ENCODE data around the gene LRRFIP1. TPM values are rescaled to one million over a fixed set of nuclear protein-coding genes. Genes with fewer than 3 reads are reported as not detected.

The LRRFIP1 gene
- total and polyA plus RNA-seq, 10 of the 15 experiments (the other 5 are each of a cell fraction or from before 2014, with no cell fraction given): 36.2 to 120 (median 74.3) TPM

DNA sequence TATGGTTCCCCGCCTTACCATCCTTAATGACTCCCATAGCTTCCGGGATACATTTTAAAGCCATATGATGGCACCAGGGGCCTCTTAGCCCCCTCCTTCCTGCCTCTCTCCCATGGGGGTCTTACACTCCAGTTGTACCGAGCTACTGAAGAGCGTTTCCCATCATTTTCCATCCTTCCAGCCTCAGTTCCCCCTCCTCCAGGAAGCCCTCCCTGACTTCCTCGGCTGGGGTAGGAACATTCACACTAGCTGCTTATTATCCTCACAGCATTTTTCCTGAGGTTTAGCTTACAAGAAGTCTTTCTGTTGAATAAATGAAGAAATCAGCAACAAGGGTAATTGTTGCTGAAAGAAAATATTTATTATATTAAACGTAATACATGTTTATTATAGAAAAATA lies 41.1 kb downstream of the LRRFIP1 start:
- ATAC-seq: no peak
- peaks cover 0 to 5% of the 10 kb centered on the region in 2 experiments; a peak in 2 of 4 replicates for H3K27me3 ChIP-seq (replicated peaks in 1 of 2; ENCODE audit: control insufficient read depth in 2 of 2, insufficient read depth in 2 of 2, low read length in 1 of 2)
- no peak for TF ChIP-seq POLR2AphosphoS5 (IDR thresholded peaks at IDR 0.05; ENCODE audit: low read length)
- TF ChIP-seq, protein P1, sequence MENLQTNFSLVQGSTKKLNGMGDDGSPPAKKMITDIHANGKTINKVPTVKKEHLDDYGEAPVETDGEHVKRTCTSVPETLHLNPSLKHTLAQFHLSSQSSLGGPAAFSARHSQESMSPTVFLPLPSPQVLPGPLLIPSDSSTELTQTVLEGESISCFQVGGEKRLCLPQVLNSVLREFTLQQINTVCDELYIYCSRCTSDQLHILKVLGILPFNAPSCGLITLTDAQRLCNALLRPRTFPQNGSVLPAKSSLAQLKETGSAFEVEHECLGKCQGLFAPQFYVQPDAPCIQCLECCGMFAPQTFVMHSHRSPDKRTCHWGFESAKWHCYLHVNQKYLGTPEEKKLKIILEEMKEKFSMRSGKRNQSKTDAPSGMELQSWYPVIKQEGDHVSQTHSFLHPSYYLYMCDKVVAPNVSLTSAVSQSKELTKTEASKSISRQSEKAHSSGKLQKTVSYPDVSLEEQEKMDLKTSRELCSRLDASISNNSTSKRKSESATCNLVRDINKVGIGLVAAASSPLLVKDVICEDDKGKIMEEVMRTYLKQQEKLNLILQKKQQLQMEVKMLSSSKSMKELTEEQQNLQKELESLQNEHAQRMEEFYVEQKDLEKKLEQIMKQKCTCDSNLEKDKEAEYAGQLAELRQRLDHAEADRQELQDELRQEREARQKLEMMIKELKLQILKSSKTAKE (IDR thresholded peaks at IDR 0.05; ENCODE audit: low read depth, poor library complexity, severe bottlenecking): no peak
- TF ChIP-seq, protein P2, sequence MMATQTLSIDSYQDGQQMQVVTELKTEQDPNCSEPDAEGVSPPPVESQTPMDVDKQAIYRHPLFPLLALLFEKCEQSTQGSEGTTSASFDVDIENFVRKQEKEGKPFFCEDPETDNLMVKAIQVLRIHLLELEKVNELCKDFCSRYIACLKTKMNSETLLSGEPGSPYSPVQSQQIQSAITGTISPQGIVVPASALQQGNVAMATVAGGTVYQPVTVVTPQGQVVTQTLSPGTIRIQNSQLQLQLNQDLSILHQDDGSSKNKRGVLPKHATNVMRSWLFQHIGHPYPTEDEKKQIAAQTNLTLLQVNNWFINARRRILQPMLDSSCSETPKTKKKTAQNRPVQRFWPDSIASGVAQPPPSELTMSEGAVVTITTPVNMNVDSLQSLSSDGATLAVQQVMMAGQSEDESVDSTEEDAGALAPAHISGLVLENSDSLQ (IDR thresholded peaks at IDR 0.05): no peak
- no peak for TF ChIP-seq NR2F1 (conservative IDR thresholded peaks at IDR 0.05)
- TF ChIP-seq EED (IDR thresholded peaks at IDR 0.05; ENCODE audit: low read depth): no peak
- TF ChIP-seq, protein P3, sequence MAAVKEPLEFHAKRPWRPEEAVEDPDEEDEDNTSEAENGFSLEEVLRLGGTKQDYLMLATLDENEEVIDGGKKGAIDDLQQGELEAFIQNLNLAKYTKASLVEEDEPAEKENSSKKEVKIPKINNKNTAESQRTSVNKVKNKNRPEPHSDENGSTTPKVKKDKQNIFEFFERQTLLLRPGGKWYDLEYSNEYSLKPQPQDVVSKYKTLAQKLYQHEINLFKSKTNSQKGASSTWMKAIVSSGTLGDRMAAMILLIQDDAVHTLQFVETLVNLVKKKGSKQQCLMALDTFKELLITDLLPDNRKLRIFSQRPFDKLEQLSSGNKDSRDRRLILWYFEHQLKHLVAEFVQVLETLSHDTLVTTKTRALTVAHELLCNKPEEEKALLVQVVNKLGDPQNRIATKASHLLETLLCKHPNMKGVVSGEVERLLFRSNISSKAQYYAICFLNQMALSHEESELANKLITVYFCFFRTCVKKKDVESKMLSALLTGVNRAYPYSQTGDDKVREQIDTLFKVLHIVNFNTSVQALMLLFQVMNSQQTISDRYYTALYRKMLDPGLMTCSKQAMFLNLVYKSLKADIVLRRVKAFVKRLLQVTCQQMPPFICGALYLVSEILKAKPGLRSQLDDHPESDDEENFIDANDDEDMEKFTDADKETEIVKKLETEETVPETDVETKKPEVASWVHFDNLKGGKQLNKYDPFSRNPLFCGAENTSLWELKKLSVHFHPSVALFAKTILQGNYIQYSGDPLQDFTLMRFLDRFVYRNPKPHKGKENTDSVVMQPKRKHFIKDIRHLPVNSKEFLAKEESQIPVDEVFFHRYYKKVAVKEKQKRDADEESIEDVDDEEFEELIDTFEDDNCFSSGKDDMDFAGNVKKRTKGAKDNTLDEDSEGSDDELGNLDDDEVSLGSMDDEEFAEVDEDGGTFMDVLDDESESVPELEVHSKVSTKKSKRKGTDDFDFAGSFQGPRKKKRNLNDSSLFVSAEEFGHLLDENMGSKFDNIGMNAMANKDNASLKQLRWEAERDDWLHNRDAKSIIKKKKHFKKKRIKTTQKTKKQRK (IDR thresholded peaks at IDR 0.05; ENCODE audit: low read depth, low read length): no peak
- TF ChIP-seq FOXK2 (IDR thresholded peaks at IDR 0.05): no peak
- TF ChIP-seq TCF12 (IDR thresholded peaks at IDR 0.05; ENCODE audit: low read depth, low read length): no peak
- TF ChIP-seq KDM1A (IDR thresholded peaks at IDR 0.05; ENCODE audit: borderline replicate concordance): no peak
- TF ChIP-seq POLR2A (IDR thresholded peaks at IDR 0.05; ENCODE audit: low read depth, low read length): no peak
- no peak for TF ChIP-seq NRF1 (conservative IDR thresholded peaks at IDR 0.05; ENCODE audit: low read depth, low read length)
- TF ChIP-seq EP300 (IDR thresholded peaks at IDR 0.05; ENCODE audit: borderline replicate concordance in 1 of 2, control insufficient read depth in 1 of 2, low read depth in 2 of 2, low read length in 2 of 2): no peak
- no peak for TF ChIP-seq PML (IDR thresholded peaks at IDR 0.05; ENCODE audit: low read length)
- TF ChIP-seq, protein P4, sequence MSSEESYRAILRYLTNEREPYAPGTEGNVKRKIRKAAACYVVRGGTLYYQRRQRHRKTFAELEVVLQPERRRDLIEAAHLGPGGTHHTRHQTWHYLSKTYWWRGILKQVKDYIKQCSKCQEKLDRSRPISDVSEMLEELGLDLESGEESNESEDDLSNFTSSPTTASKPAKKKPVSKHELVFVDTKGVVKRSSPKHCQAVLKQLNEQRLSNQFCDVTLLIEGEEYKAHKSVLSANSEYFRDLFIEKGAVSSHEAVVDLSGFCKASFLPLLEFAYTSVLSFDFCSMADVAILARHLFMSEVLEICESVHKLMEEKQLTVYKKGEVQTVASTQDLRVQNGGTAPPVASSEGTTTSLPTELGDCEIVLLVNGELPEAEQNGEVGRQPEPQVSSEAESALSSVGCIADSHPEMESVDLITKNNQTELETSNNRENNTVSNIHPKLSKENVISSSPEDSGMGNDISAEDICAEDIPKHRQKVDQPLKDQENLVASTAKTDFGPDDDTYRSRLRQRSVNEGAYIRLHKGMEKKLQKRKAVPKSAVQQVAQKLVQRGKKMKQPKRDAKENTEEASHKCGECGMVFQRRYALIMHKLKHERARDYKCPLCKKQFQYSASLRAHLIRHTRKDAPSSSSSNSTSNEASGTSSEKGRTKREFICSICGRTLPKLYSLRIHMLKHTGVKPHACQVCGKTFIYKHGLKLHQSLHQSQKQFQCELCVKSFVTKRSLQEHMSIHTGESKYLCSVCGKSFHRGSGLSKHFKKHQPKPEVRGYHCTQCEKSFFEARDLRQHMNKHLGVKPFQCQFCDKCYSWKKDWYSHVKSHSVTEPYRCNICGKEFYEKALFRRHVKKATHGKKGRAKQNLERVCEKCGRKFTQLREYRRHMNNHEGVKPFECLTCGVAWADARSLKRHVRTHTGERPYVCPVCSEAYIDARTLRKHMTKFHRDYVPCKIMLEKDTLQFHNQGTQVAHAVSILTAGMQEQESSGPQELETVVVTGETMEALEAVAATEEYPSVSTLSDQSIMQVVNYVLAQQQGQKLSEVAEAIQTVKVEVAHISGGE (CRISPR knock-in tag; IDR thresholded peaks at IDR 0.05): no peak
- no peak for TF ChIP-seq SIX5 (IDR thresholded peaks at IDR 0.05; ENCODE audit: low read depth, low read length, severe bottlenecking)

More for the DNA sequence above, 41.1 kb downstream of the LRRFIP1 start:
- CTCF ChIA-PET: interaction anchor here (0.6 to 12.6 kb wide), 7 partner anchors 27 to 300 kb away, joined by 3 to 298 read pairs (median 8); no protein-coding TSS in a partner anchor
- SMC1A ChIA-PET (ENCODE audit: uncharacterized antibody, unreplicated experiment): interaction anchor here (0.9 to 12.5 kb wide), 12 partner anchors 9 to 156 kb away, joined by 3 to 155 read pairs (median 4); no protein-coding TSS in a partner anchor
- H3K9ac ChIP-seq (ENCODE audit: control insufficient read depth, insufficient read depth, low read length): no peak overlapping the region
- no peak overlapping the region for H3K27ac ChIP-seq (ENCODE audit: control insufficient read depth, insufficient read depth)
- no peaks in the 10 kb centered on the region for H3K36me3 ChIP-seq (ENCODE audit: control insufficient read depth in 2 of 2, insufficient read depth in 2 of 2, low read length in 1 of 2)
- H3K4me1 ChIP-seq (ENCODE audit: control insufficient read depth, insufficient read depth, low read length): peaks cover 42% of the 10 kb centered on the region
- whole genome bisulfite sequencing (ENCODE audit: insufficient coverage, insufficient replicate concordance, low lambda C conversion rate, missing lambda C conversion rate): 74% methylated on average over 6 of the region's 6 CpGs
- H3K4me2 ChIP-seq (ENCODE audit: control insufficient read depth, insufficient read depth): no peak overlapping the region
- no peaks in the 10 kb centered on the region for H3K79me2 ChIP-seq (ENCODE audit: control insufficient read depth, insufficient read depth, low read length)
- in situ Hi-C loops (cut with MboI) (no loop called here), intact Hi-C loops (cut with micrococcal nuclease; ENCODE audit: unreplicated experiment) (loop anchor here (5.0 kb wide), 1 partner anchor 34 kb away; no protein-coding TSS in a partner anchor)
- H2AFZ ChIP-seq (ENCODE audit: control insufficient read depth, low read depth, low read length): no peak overlapping the region
- no TSS peak for BruUV-seq (replicated peaks)
- H3K4me3 ChIP-seq: no peak overlapping the region
- FAIRE-seq (no peak), DNase-seq (ENCODE audit: low read depth, low spot score) (no peak)
- RAD21 ChIA-PET (ENCODE audit: unreplicated experiment): interaction anchor here (1.2 to 11.6 kb wide), 4 partner anchors 24 to 97 kb away, joined by 3 to 209 read pairs (median 60); no protein-coding TSS in a partner anchor
- POLR2A ChIA-PET: interaction anchor here (1.2 to 1.9 kb wide), 4 partner anchors 19 to 34 kb away, joined by 3 to 9 read pairs (median 6); no protein-coding TSS in a partner anchor
- H4K20me1 ChIP-seq (ENCODE audit: control insufficient read depth, insufficient read depth): no peaks in the 10 kb centered on the region
- no peaks in the 10 kb centered on the region for H3K9me3 ChIP-seq (replicated peaks; ENCODE audit: control insufficient read depth, insufficient read depth, low read length)

All from GM12878 (cell line).